DOHH2 (cell line): ENCODE results near the gene PRR14.
"Not testable (repeated sequence)": the region's sequence is repeated elsewhere in the genome, so short reads cannot be mapped to it uniquely, and the experiment has no call there.

Experiments used
- EZH2phosphoT487 ChIP-seq: fragments of 200-600 bp; sonication (generic); IDR thresholded peaks from 2 replicates; pipeline ENCODE4 v1.6.1; 2017; ENCODE audit warnings: borderline replicate concordance, mild to moderate bottlenecking, antibody characterized with exemption, low read length, moderate library complexity, mixed read lengths
- TF ChIP-seq, protein P1 (sequence below): fragments of 200-600 bp; sonication (generic); IDR thresholded peaks from one replicate; pipeline ENCODE4 v1.5.1; 2014; ENCODE audit warnings: antibody characterized with exemption, mild to moderate bottlenecking, low read depth, low read length; ENCODE audit not compliant: poor library complexity, severe bottlenecking

DNA sequence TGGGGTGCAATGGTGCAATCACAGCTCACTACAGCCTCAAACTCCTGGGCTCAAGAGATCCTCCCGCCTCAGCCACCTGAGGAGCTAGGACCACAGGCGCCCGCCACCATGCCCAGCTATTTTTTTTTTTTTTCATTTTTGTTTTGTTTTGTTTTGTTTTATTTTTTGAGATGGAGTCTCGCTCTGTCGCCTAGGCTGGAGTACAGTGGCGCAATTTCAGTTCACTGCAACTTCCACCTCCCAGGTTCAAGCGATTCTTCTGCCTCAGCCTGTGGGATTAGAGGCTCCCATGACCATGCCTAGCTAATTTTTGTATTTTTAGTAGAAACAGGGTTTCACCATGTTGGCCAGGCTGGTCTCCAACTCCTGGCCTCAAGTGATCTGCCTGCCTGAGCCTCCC lies 18.3 kb upstream of the PRR14 start:
- TF ChIP-seq, protein P1, sequence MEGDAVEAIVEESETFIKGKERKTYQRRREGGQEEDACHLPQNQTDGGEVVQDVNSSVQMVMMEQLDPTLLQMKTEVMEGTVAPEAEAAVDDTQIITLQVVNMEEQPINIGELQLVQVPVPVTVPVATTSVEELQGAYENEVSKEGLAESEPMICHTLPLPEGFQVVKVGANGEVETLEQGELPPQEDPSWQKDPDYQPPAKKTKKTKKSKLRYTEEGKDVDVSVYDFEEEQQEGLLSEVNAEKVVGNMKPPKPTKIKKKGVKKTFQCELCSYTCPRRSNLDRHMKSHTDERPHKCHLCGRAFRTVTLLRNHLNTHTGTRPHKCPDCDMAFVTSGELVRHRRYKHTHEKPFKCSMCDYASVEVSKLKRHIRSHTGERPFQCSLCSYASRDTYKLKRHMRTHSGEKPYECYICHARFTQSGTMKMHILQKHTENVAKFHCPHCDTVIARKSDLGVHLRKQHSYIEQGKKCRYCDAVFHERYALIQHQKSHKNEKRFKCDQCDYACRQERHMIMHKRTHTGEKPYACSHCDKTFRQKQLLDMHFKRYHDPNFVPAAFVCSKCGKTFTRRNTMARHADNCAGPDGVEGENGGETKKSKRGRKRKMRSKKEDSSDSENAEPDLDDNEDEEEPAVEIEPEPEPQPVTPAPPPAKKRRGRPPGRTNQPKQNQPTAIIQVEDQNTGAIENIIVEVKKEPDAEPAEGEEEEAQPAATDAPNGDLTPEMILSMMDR, result not testable (repeated sequence)
- not testable (repeated sequence) for TF ChIP-seq EZH2phosphoT487
